ENCODE results near the gene MTF1.

- TF ChIP-seq EZH2 (IDR thresholded peaks at IDR 0.05; ENCODE audit: borderline replicate concordance, low read length) (no peak), CTCF (conservative IDR thresholded peaks at IDR 0.05 in 1 of 2, IDR thresholded peaks at IDR 0.05 in 1 of 2; ENCODE audit: extremely low read depth in 1 of 2, insufficient read depth in 1 of 2, low read depth in 1 of 2, low read length in 2 of 2) (no peak)
These were observed 7.1 kb upstream of the MTF1 start for GRCh38 chr1:37866491-37866890.

Measured in mammary epithelial cell (primary cell).